ENCODE results near the gene ZNF780B. TPM values are rescaled to one million over a fixed set of nuclear protein-coding genes. Genes with fewer than 3 reads are reported as not detected.

ZNF780B gene
- total and polyA plus RNA-seq, 9 donors, result 5.4 to 36.1 (median 25.4) TPM

DNA sequence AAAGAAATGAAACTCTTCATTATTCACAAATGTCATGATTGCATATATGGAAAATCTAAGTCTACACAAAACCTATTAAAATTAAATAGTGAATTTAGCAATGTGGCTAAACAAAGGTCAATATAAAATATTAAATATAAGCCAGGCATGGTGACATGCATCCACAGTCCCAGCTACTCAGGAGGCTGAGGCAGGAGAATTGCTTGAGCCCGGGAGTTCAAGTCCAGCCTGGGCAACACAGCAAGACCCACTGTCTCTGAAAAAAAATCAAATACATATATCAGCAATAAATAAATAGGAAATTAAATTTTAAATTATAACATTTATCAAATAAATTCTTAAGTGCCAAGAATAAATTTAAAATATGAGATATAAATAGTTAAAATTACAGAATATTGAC is 73.1 kb downstream of the ZNF780B start:
- H3K27me3 ChIP-seq, result no peaks in the 10 kb centered on the region
- peaks cover 2 to 4% of the 10 kb centered on the region in 2 donors for H3K9me3 ChIP-seq
- no peak overlapping the region for H3K4me3 ChIP-seq
- WGBS, 3 donors, result 95 to 98% (median 96%) methylated on average over 1 of the region's 1 CpG
- no peaks in the 10 kb centered on the region for H3K4me1 ChIP-seq (ENCODE audit: insufficient read depth)
- H3K27ac ChIP-seq, result no peak overlapping the region
- no peak for DNase-seq
- no peaks in the 10 kb centered on the region for H3K36me3 ChIP-seq
- intact Hi-C loops (cut with DNase I), result no loop called here
- TF ChIP-seq EP300 (IDR thresholded peaks at IDR 0.05) (no peak), POLR2A (IDR thresholded peaks at IDR 0.05) (no peak)
- TF ChIP-seq, protein P1, sequence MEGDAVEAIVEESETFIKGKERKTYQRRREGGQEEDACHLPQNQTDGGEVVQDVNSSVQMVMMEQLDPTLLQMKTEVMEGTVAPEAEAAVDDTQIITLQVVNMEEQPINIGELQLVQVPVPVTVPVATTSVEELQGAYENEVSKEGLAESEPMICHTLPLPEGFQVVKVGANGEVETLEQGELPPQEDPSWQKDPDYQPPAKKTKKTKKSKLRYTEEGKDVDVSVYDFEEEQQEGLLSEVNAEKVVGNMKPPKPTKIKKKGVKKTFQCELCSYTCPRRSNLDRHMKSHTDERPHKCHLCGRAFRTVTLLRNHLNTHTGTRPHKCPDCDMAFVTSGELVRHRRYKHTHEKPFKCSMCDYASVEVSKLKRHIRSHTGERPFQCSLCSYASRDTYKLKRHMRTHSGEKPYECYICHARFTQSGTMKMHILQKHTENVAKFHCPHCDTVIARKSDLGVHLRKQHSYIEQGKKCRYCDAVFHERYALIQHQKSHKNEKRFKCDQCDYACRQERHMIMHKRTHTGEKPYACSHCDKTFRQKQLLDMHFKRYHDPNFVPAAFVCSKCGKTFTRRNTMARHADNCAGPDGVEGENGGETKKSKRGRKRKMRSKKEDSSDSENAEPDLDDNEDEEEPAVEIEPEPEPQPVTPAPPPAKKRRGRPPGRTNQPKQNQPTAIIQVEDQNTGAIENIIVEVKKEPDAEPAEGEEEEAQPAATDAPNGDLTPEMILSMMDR (IDR thresholded peaks at IDR 0.05), result no peak

Other genes starting within 250 kb of the ZNF780B start
- 10 to 100 TPM; 10.1 to 17.8 (median 13.4) TPM for gene DYRK1B, start 222.1 kb downstream of the ZNF780B start, total RNA-seq
- gene DYRK1B, start 222.1 kb downstream of the ZNF780B start, polyA plus RNA-seq, result 10 to 100 TPM; 18.1 to 31.0 TPM
- gene FBL, start 209.9 kb downstream of the ZNF780B start, total RNA-seq, result 100 to 1,000 TPM; 218 to 494 (median 369) TPM
- 100 to 1,000 TPM; 378 to 532 TPM for gene FBL, start 209.9 kb downstream of the ZNF780B start, polyA plus RNA-seq
- gene FCGBP, start 121.6 kb downstream of the ZNF780B start, total RNA-seq, result 100 to 1,000 TPM in 1 of 7 donors, 10 to 100 TPM in 6; 29.7 to 290 (median 43.6) TPM
- 1 to 10 TPM; 2.2 to 2.3 TPM for gene FCGBP, start 121.6 kb downstream of the ZNF780B start, polyA plus RNA-seq
- 10 to 100 TPM; 39.3 to 73.5 (median 57.5) TPM for gene PSMC4, start 85.1 kb downstream of the ZNF780B start, total RNA-seq
- gene PSMC4, start 85.1 kb downstream of the ZNF780B start, polyA plus RNA-seq, result 10 to 100 TPM; 44.8 to 57.0 TPM
- 10 to 100 TPM in 2 of 7 donors, 1 to 10 TPM in 5; 4.9 to 11.1 (median 7.7) TPM for gene ZNF546, start 59.2 kb downstream of the ZNF780B start, total RNA-seq
- 1 to 10 TPM; 2.9 to 5.4 TPM for gene ZNF546, start 59.2 kb downstream of the ZNF780B start, polyA plus RNA-seq
- 10 to 100 TPM in 5 of 7 donors, 1 to 10 TPM in 2; 5.9 to 18.7 (median 16.0) TPM for gene ZNF780A, start 34.7 kb upstream of the ZNF780B start, total RNA-seq
- 1 to 10 TPM; 5.4 to 9.2 TPM for gene ZNF780A, start 34.7 kb upstream of the ZNF780B start, polyA plus RNA-seq
- 10 to 100 TPM in 6 of 7 donors, 1 to 10 TPM in 1; 8.3 to 26.2 (median 14.6) TPM for gene MAP3K10, start 135.2 kb upstream of the ZNF780B start, total RNA-seq
- gene MAP3K10, start 135.2 kb upstream of the ZNF780B start, polyA plus RNA-seq, result 10 to 100 TPM in 1 of 2 donors, 1 to 10 TPM in 1; 1.2 to 11.3 TPM
- not detected for gene TTC9B, start 162.2 kb upstream of the ZNF780B start, total RNA-seq
- not detected for gene TTC9B, start 162.2 kb upstream of the ZNF780B start, polyA plus RNA-seq
- under 1 TPM; 0.35 to 0.83 (median 0.43) TPM for gene CCNP, start 170.5 kb upstream of the ZNF780B start, total RNA-seq
- gene CCNP, start 170.5 kb upstream of the ZNF780B start, polyA plus RNA-seq, result under 1 TPM; 0.17 to 0.22 TPM
- gene AKT2, start 229.1 kb upstream of the ZNF780B start, total RNA-seq, result 100 to 1,000 TPM in 5 of 7 donors, 10 to 100 TPM in 2; 78.4 to 160 (median 141) TPM
- 10 to 100 TPM; 81.2 to 82.0 TPM for gene AKT2, start 229.1 kb upstream of the ZNF780B start, polyA plus RNA-seq